GM12878 (cell line): ENCODE measurements around the gene ZNF600.
"Not testable (repeated sequence)": the region's sequence is repeated elsewhere in the genome, so short reads cannot be mapped to it uniquely, and the experiment has no call there.

Experiments
- BRCA1 ChIP-seq: IDR thresholded peaks from 2 replicates; pipeline ENCODE4 v1.6.1; 2011; ENCODE audit warnings: low read depth, low read length, improper control_type of control experiment
- CBX5 ChIP-seq: sonication (generic); IDR thresholded peaks from 2 replicates; pipeline ENCODE4 v1.6.1; 2016; ENCODE audit warnings: low read depth, moderate library complexity, mild to moderate bottlenecking, inconsistent platforms

GRCh38 chr19:52833541-52833940, 47.0 kb upstream of the ZNF600 start:
- not testable (repeated sequence) for TF ChIP-seq BRCA1, CBX5
